ENCODE measurements around the gene ENTR1.

The ENTR1 gene

GRCh38 chr9:136392538-136393449 lies 17.6 kb downstream of the ENTR1 start:
- POLR2A ChIA-PET = interaction anchor here (0.5 to 1.0 kb wide), 2 partner anchors 10 to 30 kb away, joined by 3 read pairs; no protein-coding TSS in a partner anchor
- no peak for DNase-seq (ENCODE audit: extremely low spot score)
- TF ChIP-seq NFRKB (IDR thresholded peaks at IDR 0.05) (no peak), FOXK2 (IDR thresholded peaks at IDR 0.05) (no peak), SUZ12 (IDR thresholded peaks at IDR 0.05) (no peak), BHLHE40 (IDR thresholded peaks at IDR 0.05; ENCODE audit: borderline replicate concordance) (no peak), FOXM1 (IDR thresholded peaks at IDR 0.05; ENCODE audit: borderline replicate concordance) (no peak), LEF1 (IDR thresholded peaks at IDR 0.05; ENCODE audit: borderline replicate concordance) (no peak), PKNOX1 (IDR thresholded peaks at IDR 0.05) (no peak), L3MBTL2 (conservative IDR thresholded peaks at IDR 0.05) (no peak), FOXA1 (IDR thresholded peaks at IDR 0.05) (no peak)
- CTCF ChIA-PET = no interaction called here

- ChIA-PET CTCF (no interaction called here), POLR2A (interaction anchor here (0.5 to 1.0 kb wide), 2 partner anchors 11 to 29 kb away, joined by 3 read pairs; no protein-coding TSS in a partner anchor)
These were observed 18.5 kb downstream of the ENTR1 start for GRCh38 chr9:136391737-136392537.

GRCh38 chr9:136389396-136389795 lies 21.0 kb downstream of the ENTR1 start:
- ChIA-PET CTCF (interaction anchor here (0.6 kb wide), 1 partner anchor 13 kb away, joined by 4 read pairs; no protein-coding TSS in a partner anchor), POLR2A (interaction anchor here (1.2 to 1.5 kb wide), 2 partner anchors 23 to 26 kb away, joined by 4 to 10 read pairs; partner anchors contain the start of gene DNLZ)
- DNase-seq (ENCODE audit: extremely low spot score) = no peak
- no peak for TF ChIP-seq TARDBP (IDR thresholded peaks at IDR 0.05)
- TF ChIP-seq L3MBTL2 (conservative IDR thresholded peaks at IDR 0.05) = no peak
- no peak for TF ChIP-seq NFRKB (IDR thresholded peaks at IDR 0.05)
- no peak for TF ChIP-seq FOXM1 (IDR thresholded peaks at IDR 0.05; ENCODE audit: borderline replicate concordance)
- TF ChIP-seq SP1 (IDR thresholded peaks at IDR 0.05) = no peak
- no peak for TF ChIP-seq ELF4 (IDR thresholded peaks at IDR 0.05)
- TF ChIP-seq ZNF384 (IDR thresholded peaks at IDR 0.05) = no peak
- TF ChIP-seq LEF1 (IDR thresholded peaks at IDR 0.05; ENCODE audit: borderline replicate concordance) = no peak
- no peak for TF ChIP-seq SUZ12 (IDR thresholded peaks at IDR 0.05)
- no peak for TF ChIP-seq CTBP1 (IDR thresholded peaks at IDR 0.05; ENCODE audit: borderline replicate concordance)
- TF ChIP-seq PKNOX1 (IDR thresholded peaks at IDR 0.05) = no peak
- TF ChIP-seq FOXK2 (IDR thresholded peaks at IDR 0.05) = no peak
- no peak for TF ChIP-seq HDGF (IDR thresholded peaks at IDR 0.05; ENCODE audit: borderline replicate concordance)
- no peak for TF ChIP-seq FOXA1 (IDR thresholded peaks at IDR 0.05)
- no peak for TF ChIP-seq BHLHE40 (IDR thresholded peaks at IDR 0.05; ENCODE audit: borderline replicate concordance)
- TF ChIP-seq ARNT (IDR thresholded peaks at IDR 0.05) = no peak

More at GRCh38 chr9:136391737-136392537, 18.5 kb downstream of the ENTR1 start:
- TF ChIP-seq TARDBP (IDR thresholded peaks at IDR 0.05) (no peak), SUZ12 (IDR thresholded peaks at IDR 0.05) (no peak), ELF4 (IDR thresholded peaks at IDR 0.05) (no peak), ARNT (IDR thresholded peaks at IDR 0.05) (no peak), FOXK2 (IDR thresholded peaks at IDR 0.05) (no peak), BHLHE40 (IDR thresholded peaks at IDR 0.05; ENCODE audit: borderline replicate concordance) (no peak), PKNOX1 (IDR thresholded peaks at IDR 0.05) (no peak), FOXA1 (IDR thresholded peaks at IDR 0.05) (no peak), LEF1 (IDR thresholded peaks at IDR 0.05; ENCODE audit: borderline replicate concordance) (no peak), CTBP1 (IDR thresholded peaks at IDR 0.05; ENCODE audit: borderline replicate concordance) (no peak), HDGF (IDR thresholded peaks at IDR 0.05; ENCODE audit: borderline replicate concordance) (no peak), L3MBTL2 (conservative IDR thresholded peaks at IDR 0.05) (no peak), ZNF384 (IDR thresholded peaks at IDR 0.05) (no peak), NFRKB (IDR thresholded peaks at IDR 0.05) (no peak), SP1 (IDR thresholded peaks at IDR 0.05) (no peak), FOXM1 (IDR thresholded peaks at IDR 0.05; ENCODE audit: borderline replicate concordance) (no peak)
- DNase-seq (ENCODE audit: extremely low spot score) = no peak

GRCh38 chr9:136387217-136387616 lies 23.2 kb downstream of the ENTR1 start:
- CTCF ChIA-PET = no interaction called here
- POLR2A ChIA-PET = no interaction called here
- TF ChIP-seq ZNF384 (IDR thresholded peaks at IDR 0.05) = no peak
- DNase-seq (ENCODE audit: extremely low spot score) = no peak

GRCh38 chr9:136386018-136386417 lies 24.4 kb downstream of the ENTR1 start:
- DNase-seq (ENCODE audit: extremely low spot score) = no peak
- CTCF ChIA-PET = interaction anchor here (1.1 kb wide), 1 partner anchor 15 kb away, joined by 6 read pairs; no protein-coding TSS in a partner anchor
- TF ChIP-seq TARDBP (IDR thresholded peaks at IDR 0.05) = no peak
- POLR2A ChIA-PET = no interaction called here

GRCh38 chr9:136385015-136385414 lies 25.4 kb downstream of the ENTR1 start:
- ChIA-PET CTCF (interaction anchor here (0.6 to 1.1 kb wide), 2 partner anchors 16 to 246 kb away, joined by 3 to 6 read pairs; no protein-coding TSS in a partner anchor), POLR2A (no interaction called here)
- DNase-seq (ENCODE audit: extremely low spot score) = no peak
- TF ChIP-seq CTBP1 (IDR thresholded peaks at IDR 0.05; ENCODE audit: borderline replicate concordance) = no peak
- no peak for TF ChIP-seq FOXK2 (IDR thresholded peaks at IDR 0.05)
- no peak for TF ChIP-seq ELF4 (IDR thresholded peaks at IDR 0.05)

All from HEK293T (cell line).